ENCODE results near the gene DDRGK1. TPM values are rescaled to one million over a fixed set of nuclear protein-coding genes. Genes with fewer than 3 reads are reported as not detected.

Gene DDRGK1
- total RNA-seq, 2 donors from 2014 or later: 43.8 to 48.0 TPM

GRCh38 chr20:3163099-3164042 is 41.1 kb downstream of the DDRGK1 start:
- no peak for DNase-seq (ENCODE audit: low spot score)
- no peak for TF ChIP-seq CTCF (IDR thresholded peaks at IDR 0.05)
- Histone ChIP-seq H3K4me3 (no peak overlapping the region), H3K4me1 (peaks cover 0 to 14% of the 10 kb centered on the region in 2 donors), H3K27me3 (no peaks in the 10 kb centered on the region), H3K9me3 (no peaks in the 10 kb centered on the region), H3K27ac (no peak overlapping the region), H3K36me3 (no peaks in the 10 kb centered on the region)

DNA sequence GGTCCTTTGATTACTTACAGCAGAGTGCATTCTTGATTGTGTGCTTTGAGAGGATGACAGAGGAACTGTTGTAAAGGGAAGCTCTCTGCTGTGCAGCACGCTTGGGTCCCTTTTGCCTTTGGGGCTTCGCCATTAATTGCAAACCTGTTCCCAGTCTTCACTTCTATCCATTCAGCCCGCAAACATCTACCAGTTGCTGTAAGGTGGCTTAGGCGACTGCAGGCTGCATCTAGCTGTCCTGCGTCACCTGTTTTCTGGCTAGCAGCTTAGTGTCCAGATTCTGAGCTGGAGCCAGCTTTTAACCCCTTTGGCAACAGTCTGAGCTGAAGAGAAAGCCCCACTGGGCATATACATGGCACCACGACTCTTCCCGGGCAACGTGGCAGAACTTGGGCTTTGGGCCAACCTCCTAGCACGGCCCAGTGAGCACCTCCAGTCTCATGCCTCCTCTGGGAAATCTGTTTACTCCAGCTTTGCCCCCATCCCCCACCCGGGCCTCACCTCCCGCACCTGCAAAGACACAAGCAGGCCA is 42.3 kb downstream of the DDRGK1 start:
- Histone ChIP-seq H3K27ac (no peak overlapping the region), H3K27me3 (no peaks in the 10 kb centered on the region), H3K36me3 (no peaks in the 10 kb centered on the region), H3K9me3 (no peaks in the 10 kb centered on the region), H3K4me1 (peaks cover 0 to 26% of the 10 kb centered on the region in 2 donors), H3K4me3 (no peak overlapping the region)
- DNase-seq (ENCODE audit: low spot score): no peak
- TF ChIP-seq CTCF (IDR thresholded peaks at IDR 0.05): no peak

DNA sequence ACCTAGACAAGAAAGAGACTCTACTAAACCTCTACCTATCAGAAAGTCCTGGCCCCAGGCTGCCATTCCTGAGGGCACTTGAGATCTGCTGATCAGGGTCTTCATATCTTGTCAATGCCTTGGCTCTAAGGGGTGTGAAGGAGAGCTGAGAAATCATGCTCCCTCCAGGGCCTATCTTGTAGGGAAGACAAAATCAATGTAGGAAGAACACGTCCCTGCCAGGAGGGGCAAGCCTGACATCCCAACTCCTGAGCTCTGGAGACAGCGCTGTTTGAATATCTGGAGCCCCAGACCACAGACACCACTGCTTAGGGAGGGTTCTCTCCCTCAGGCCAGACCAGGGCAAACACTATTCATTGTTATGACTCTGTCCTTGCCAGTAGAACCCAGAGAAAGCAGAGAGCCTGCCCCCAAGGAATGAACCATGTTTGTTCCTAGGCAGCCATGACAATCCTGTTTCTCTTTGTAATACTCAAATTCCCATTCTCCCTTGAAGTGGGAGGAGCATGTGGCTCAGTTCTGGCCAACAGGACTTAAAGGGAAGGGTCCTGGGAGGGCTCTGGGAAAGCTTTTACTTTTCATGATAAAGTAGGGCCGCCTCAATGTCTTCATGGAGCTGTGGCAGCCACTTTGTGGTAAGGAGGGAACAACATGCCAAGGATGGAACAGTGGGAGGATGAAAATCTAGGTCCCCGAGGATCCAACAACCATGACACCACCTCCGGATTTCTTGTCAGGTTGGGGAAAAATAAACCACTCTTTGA is 43.0 kb downstream of the DDRGK1 start:
- Histone ChIP-seq H3K9me3 (no peaks in the 10 kb centered on the region), H3K4me1 (peaks cover 0 to 33% of the 10 kb centered on the region in 2 donors), H3K36me3 (no peaks in the 10 kb centered on the region), H3K4me3 (no peak overlapping the region), H3K27me3 (no peaks in the 10 kb centered on the region), H3K27ac (no peak overlapping the region)
- no peak for TF ChIP-seq CTCF (IDR thresholded peaks at IDR 0.05)
- no peak for DNase-seq (ENCODE audit: low spot score)

GRCh38 chr20:3160418-3160817 is 44.1 kb downstream of the DDRGK1 start:
- H3K27ac ChIP-seq: peak overlapping the region in 1 of 2 donors; percentile 83
- DNase-seq (ENCODE audit: low spot score): no peak
- H3K36me3 ChIP-seq: no peaks in the 10 kb centered on the region
- peak overlapping the region in 1 of 2 donors; percentile 88 for H3K4me3 ChIP-seq
- H3K4me1 ChIP-seq: peaks cover 0 to 32% of the 10 kb centered on the region in 2 donors
- no peak for TF ChIP-seq CTCF (IDR thresholded peaks at IDR 0.05)
- no peaks in the 10 kb centered on the region for H3K9me3 ChIP-seq
- H3K27me3 ChIP-seq: no peaks in the 10 kb centered on the region

DNA sequence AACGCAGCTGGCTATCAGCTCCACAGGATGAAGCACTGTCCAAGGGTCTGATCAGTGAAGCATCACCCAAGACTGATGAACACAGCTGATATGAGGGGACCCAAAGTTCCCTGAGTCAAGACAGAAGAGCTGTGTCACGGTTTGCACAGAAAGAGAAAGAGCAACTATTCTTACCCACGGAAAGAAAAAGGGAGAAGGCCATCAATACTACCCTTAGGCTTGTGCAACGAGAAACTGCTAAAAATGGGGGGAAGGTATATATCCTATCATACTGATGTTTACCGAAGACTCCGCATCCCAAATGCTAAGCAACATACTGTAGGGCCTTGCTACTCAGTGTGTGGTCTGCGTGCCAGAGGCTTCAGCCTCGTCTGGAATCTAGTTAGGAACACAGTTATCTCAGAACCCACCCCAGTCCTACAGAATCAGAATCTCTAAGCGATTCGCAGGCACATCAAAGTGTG is 45.5 kb downstream of the DDRGK1 start:
- peak overlapping the region; percentile 83 to 90 for H3K27ac ChIP-seq
- no peak for DNase-seq (ENCODE audit: low spot score)
- H3K9me3 ChIP-seq: no peaks in the 10 kb centered on the region
- no peaks in the 10 kb centered on the region for H3K27me3 ChIP-seq
- no peak for TF ChIP-seq CTCF (IDR thresholded peaks at IDR 0.05)
- peaks cover 3% of the 10 kb centered on the region for H3K36me3 ChIP-seq
- H3K4me3 ChIP-seq: peak overlapping the region; percentile 88 to 94
- peaks cover 0 to 31% of the 10 kb centered on the region in 2 donors for H3K4me1 ChIP-seq
